ENCODE data around the gene TMEM79.

TMEM79 gene

GRCh38 chr1:156263288-156263655 is 20.9 kb upstream of the TMEM79 start:
- no peak for DNase-seq (ENCODE audit: low read depth)

GRCh38 chr1:156266051-156266450 is 18.1 kb upstream of the TMEM79 start:
- no peak for DNase-seq (ENCODE audit: low read depth)

DNA sequence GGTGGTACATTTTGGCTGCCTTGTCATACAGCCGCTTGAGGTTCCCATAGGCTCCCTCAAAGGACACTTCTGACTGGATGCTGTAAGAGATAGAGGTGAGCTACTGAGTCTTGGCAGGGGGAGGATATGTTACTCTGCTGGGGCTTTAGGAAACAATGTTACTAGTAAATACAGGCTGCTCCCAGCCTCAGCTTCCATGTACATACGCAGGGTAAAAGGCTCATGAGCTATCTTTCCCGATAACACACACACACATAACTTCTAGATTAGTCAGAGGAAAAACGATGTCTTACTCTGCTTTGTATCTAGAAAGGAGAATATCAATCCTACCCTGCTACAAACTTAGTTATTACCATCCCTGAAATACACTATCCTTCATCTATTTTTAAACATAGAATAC is 15.8 kb upstream of the TMEM79 start:
- no peak for DNase-seq (ENCODE audit: low read depth)

DNA sequence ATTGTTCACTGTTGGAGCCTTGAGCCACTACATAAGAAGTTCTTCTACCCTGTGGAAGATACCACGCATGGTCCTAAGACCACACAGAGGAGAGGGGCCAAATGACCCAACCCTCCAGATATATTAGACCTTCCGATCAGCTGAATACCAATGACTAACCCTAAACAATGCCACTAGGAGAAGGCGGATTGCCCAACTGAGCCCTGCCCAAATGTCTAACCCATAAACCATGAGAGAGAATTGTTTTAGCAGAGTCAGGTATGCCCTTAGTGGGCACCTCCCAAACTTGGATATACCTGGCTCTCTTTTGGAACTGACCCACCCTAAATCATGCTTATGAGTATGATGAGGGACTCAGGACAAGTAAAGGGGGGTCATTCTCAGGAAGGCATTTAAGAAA is 13.8 kb upstream of the TMEM79 start:
- DNase-seq (ENCODE audit: low read depth), result no peak

DNA sequence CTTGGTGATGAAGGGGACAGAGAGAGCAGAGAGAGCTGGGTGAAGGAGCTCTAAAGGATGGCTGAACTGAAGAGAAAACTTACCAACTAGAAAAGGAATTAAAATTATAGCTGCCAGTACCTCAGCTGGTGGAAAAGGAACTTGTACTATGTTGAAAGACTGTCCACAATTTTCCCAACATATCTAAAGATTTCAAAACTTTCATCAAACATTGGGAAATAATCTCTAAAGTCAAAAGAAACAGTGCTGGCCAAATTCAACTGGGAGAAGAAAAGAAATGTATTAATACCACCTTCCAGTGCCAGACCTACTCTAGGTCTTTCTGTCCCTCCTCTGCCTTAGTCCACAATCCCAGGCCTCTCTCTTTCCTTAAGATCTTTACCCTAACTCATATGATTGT is 7.6 kb upstream of the TMEM79 start:
- DNase-seq (ENCODE audit: low read depth), result no peak

DNA sequence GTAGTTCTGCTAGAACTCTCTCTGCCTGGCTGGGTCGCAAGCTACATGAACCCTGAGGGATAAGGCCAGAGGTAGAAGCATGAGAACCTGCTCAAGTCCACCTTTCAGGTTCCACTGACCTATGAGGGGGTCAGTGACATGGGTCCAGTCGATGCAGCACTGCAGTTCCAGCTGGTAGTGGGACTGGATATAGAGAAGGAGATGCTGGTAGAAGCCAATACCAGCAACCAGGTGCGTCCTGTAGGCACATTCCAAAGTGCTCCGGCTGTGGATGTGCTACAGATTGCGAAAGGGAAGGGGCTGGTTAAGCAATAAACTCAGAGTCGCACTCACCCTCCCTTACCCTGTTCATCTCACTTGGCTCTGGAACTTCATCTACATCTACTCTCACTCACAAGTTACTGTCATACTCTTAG is 7.2 kb upstream of the TMEM79 start:
- DNase-seq (ENCODE audit: low read depth), result no peak

- DNase-seq (ENCODE audit: low read depth), result no peak
Measured at GRCh38 chr1:156279837-156280236, 4.3 kb upstream of the TMEM79 start.

DNA sequence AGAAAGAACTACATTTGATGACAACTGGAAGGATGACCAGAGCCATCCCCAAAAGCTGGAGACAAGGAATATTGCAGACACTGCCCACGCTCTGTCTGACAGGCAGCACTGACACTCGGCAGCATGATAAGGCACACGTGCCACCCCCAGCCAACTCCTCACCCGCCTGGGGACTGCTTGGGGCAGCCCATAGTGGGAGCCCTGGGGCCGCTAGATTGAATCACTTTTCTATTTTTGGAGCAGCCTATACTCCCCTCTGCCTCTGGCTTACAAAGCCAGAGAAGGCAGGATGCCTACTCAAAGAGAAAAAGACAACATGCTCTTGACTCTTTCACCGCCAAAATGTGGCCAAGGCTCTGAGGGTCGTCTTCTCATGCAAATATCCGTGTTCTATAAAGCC is 2.8 kb upstream of the TMEM79 start:
- DNase-seq (ENCODE audit: low read depth), result peak; percentile 38

DNA sequence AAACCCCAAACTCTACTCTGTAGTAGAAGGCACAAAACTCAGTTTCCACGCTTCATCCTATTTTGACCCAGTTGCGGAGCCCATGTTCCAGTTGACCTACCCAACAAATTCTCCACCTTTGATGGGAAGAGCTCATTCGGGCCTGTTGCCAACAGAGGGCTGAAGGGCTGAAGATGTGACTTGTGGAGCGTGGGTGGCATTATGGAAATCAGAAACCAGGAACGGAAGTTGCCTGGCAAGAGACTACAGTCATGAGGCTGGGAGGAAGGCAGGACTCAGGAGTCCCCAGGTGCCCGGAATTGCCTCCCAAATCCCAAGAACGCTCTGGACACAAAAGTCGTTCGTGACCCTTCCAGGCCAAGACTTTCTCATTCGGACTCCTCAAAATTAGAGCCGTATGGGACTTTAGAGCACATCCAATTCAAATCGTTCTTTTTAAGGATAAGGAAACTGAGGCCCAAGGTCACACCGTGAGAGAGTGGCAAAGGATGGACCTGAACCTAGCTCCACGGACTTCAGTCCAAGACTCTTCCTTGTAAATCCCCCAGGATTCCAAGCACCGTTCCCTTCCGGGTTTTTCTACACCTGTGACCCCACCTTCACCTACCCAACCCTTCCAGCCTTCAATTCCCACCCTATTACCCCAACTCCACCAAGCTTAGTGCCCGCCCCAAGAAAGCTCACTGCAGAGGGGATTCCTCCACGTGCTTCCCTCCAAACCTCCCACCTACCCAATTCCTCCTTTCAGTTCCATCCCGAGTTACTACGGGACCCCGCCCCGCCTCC is 2.2 kb upstream of the TMEM79 start:
- no peak for DNase-seq (ENCODE audit: low read depth)

GRCh38 chr1:156282479-156283222 is 1.5 kb upstream of the TMEM79 start, which contains the start of gene SMG5:
Gene SMG5 (minus strand): TSS chr1:156282825. CDS start chr1:156282680, 145 bp downstream.
- DNase-seq (ENCODE audit: low read depth), result peak; percentile 89

DNA sequence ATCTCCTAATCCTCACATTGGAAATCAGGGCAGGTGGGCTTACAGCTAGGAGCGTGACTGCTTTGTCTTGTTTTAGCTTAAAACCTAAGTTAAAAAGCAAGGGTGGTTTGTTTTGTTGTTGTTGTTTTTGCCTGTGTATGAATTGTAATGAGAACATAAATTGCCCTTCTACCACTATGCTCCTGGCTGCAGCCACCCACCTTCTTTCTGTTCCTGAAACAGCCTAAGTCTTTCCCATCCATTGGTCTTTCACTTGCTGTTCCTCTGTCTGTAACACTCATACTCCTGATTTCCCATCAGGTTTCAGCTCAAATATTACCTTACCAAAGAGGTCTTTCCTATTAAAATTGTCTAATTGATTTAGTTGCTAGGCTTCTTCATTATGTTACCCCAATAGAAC is 604 bp upstream of the TMEM79 start:
- DNase-seq (ENCODE audit: low read depth), result no peak

GRCh38 chr1:156284757-156285156 is 632 bp downstream of the TMEM79 start:
- no peak for DNase-seq (ENCODE audit: low read depth)

- DNase-seq (ENCODE audit: low read depth), result no peak
Measured at GRCh38 chr1:156285437-156285836, 1.3 kb downstream of the TMEM79 start.

- no peak for DNase-seq (ENCODE audit: low read depth)
Measured at GRCh38 chr1:156286061-156286460, 1.9 kb downstream of the TMEM79 start.

DNA sequence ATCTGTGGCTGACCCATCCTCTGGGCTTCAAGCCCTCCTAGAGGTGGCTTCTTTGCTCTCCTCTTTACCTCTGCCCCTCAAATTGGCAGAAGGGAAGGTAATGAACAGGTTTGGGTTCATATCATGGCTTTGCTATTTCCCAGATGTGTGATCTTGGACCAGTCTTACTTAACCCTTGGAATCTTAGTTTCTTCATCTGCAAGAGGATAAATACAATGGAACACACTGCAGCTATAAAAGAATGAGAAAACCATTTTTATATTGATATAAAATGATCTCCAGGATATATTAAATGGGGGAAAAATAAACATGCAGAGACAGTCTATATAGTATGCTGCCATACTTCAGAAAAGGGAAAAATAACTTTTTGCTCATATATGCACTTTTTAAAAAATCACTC is 5.7 kb downstream of the TMEM79 start:
- no peak for DNase-seq (ENCODE audit: low read depth)

GRCh38 chr1:156291226-156292061 is 7.3 kb downstream of the TMEM79 start:
- DNase-seq (ENCODE audit: low read depth), result peak; percentile 24

DNA sequence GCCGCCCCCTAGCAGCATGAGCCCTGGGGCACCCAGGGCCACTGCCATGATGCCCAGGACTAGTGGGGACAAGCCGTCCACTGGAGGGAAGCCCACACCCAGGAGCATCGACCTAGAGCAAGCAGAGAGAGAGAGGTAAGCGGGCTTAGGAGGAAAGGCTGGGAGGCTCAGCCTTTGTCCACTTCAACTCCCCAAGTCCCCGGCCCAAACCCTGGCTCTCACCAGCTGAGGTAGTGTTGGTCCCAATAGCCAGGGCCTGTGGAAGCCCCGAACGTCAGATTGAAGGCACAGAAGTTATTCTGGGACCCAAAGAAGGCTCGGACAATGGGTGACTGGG is 8.9 kb downstream of the TMEM79 start:
- no peak for DNase-seq (ENCODE audit: low read depth)

GRCh38 chr1:156293895-156294294 is 9.8 kb downstream of the TMEM79 start:
- DNase-seq (ENCODE audit: low read depth), result no peak

DNA sequence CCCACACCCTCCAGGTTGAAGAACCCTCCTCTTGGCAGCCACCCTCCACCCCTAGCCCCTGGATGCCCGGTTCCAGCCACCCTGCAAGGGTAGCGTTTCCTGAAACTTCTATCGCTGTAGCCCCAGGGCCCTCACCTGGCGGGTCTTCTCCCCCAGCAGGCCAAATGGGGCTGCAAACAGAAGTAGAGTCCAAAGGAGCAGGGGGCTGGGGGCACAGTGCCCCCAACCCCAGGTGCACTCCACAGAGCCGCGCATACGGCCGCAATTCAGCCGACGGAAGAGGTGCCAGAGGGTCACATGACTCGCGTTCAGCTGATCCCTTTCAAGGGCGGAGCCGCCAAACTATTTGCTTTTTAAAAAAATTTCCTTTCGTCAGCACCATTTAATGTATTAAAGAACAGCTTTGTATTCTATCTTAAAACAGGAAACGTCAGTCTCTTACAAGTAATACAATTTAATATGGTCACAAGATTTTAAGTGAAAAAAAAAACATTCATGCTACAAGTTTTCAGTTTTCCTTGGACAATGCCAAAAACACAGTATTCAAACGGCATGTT is 11.3 kb downstream of the TMEM79 start, which contains the start of gene GLMP:
GLMP (minus strand) TSS at position 289 of the 557 bp plus-strand sequence; CDS start at position 255, 34 bp downstream.
- peak; percentile 41 for DNase-seq (ENCODE audit: low read depth)

DNA sequence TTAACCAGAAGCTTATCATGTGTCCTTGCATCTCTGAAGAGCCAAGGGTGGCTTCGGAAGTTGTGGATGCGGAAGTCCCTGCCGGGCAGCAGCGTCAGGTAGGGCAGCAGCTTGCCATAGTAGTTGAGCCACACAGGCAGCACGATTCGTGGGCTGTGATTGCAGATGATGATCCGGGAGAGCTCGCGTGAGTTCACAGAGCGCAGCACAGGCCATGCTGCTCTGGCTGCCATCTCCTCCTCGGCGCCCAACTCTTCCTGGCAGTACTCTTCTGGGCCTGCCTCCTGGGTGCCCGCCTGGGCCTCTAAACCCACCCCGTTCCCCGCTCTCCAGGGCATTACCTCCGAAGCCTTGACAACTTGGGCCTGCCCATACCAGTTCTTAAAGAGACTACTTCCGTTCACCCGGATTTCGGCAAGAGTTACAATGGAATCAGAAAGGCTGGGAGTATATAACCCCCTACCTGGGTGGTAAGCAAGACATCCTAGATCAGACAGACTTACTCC is 14.8 kb downstream of the TMEM79 start, which contains the start of gene VHLL:
VHLL (minus strand) TSS at position 456 of the 506 bp plus-strand sequence; CDS start at position 338, 118 bp downstream.
- DNase-seq (ENCODE audit: low read depth), result no peak

- no peak for DNase-seq (ENCODE audit: low read depth)
Measured at GRCh38 chr1:156303241-156303640, 19.1 kb downstream of the TMEM79 start.

DNA sequence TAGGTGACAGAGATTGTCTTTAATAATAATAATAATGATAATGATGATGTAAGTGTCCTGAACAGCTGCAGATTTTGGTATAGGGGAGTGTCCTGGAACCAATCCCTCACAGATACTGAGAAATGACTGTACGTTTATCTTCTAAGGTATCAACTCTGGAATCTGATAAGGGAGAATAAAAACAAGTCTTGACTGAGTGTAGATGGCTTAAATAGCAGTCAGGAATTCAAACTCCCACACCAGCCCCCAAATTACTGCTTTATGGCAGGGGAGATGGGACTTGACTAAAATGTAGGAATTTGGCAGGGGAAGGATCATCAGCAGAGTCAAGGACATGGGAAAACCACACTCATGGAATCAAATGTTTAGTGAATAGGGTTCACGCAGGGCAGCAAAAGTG is 21.1 kb downstream of the TMEM79 start:
- no peak for DNase-seq (ENCODE audit: low read depth)
